Ramos (cell line): ENCODE results near the gene WBP2NL.

ENCODE experiments used
- in situ Hi-C: fragments of 300-500 bp; cut with MboI; formaldehyde crosslinking; loops from one replicate; pipeline ENCODE4 v1.14.3; 2022; ENCODE audit warnings: low sequenced_read_pairs; ENCODE audit not compliant: unreplicated experiment

WBP2NL gene, protein sequence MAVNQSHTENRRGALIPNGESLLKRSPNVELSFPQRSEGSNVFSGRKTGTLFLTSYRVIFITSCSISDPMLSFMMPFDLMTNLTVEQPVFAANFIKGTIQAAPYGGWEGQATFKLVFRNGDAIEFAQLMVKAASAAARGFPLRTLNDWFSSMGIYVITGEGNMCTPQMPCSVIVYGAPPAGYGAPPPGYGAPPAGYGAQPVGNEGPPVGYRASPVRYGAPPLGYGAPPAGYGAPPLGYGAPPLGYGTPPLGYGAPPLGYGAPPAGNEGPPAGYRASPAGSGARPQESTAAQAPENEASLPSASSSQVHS

DNA sequence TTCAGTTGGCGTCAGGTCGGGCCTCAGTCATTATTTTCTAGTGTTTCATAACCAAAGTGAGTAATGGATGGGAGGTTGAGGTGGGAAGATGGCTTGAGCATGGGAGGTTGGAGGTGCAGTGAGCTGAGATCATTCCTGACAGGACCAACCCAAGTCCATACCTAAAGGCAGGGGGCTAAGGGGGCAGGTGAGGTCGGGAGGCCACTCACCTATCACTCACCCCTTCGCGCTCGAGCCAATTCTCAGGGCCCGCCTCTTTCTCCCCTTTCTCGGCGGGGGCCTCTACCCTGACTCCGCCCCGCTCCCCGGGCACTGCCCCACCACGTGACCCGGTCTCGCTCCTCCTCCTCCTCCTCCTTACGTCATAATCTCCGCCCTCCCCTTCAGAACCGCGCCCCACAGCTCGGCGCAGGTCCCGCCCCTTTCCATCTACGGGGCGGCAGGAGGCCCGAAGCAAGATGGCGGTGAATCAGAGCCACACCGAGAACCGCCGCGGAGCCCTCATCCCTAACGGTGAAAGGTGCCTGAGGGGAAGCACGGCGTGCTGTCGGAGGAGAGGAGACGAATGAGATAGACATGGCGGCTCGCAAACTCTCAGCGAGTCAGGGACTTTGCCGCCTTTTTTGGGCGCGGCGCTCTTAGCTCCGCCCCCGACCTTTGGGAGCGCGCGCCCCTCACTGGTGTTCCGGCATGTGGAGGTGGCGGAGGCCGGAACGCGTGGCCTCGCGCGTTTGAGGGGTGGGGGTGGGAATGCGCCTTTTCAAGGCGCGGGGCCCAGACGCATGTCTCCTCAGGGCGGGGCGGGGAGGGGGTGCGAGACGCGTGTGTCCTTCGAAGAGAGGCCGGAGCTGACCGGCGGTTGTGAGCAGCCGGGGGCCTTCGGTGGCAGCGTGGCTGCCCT, at the start of gene WBP2NL:
TSS of gene WBP2NL (plus strand) at position 428 of the 901 bp plus-strand sequence. CDS start at position 459, 31 bp downstream.
- in situ Hi-C loops = no loop called here

DNA sequence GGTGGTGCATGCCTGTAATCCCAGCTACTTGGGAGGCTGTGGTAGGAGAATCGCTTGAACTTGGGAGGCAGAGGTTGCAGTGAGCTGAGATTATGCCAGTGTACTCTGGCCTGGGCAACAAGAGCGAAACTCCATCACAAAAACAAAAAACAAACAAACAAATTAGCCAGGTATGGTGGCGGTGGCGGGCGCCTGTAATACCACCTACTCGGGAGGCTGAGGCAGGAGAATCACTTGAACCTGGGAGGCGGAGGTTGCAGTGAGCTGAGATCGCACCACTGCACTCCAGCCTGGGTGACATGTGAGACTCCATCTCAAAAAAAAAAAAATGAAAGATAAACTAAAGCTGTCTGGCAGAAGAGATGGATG, 49.7 kb upstream of the WBP2NL start:
- in situ Hi-C loops = loop anchor here (5.0 kb wide), 1 partner anchor 127 kb away; no protein-coding TSS in a partner anchor

DNA sequence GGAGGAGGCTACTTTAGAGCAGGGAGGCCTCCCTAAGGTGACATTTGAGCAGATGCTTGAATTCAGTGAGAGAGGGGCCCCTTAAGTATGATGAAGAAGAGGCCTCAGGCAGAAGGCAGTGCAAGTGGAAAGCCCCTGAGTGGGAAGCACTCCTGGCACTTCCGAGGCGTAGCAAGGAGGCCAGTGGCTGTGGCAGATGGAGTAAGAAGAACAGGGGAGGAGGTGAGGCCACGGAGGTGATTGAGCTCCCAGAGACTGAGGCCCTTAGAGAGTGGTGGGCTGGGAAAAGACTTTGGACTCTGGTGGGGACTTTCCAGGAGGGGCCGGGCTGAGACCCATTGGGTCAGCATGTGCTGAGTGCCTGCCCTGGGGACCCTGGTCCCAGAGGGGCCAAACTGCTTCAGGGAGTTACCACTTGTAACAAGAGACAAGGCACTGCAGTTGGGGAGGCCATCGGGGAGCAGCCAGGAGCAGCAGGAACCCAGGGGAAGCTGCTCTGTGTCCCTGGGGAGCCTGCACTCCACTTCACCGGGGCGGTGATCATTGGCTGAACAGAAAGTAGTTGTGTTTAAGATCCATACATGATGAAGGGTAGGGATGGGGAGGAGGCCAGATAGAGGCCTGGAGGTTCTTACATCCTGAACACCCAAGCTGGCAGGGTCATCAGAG, 49.2 kb upstream of the WBP2NL start:
- in situ Hi-C loops = loop anchor here (5.0 kb wide), 1 partner anchor 127 kb away; no protein-coding TSS in a partner anchor

DNA sequence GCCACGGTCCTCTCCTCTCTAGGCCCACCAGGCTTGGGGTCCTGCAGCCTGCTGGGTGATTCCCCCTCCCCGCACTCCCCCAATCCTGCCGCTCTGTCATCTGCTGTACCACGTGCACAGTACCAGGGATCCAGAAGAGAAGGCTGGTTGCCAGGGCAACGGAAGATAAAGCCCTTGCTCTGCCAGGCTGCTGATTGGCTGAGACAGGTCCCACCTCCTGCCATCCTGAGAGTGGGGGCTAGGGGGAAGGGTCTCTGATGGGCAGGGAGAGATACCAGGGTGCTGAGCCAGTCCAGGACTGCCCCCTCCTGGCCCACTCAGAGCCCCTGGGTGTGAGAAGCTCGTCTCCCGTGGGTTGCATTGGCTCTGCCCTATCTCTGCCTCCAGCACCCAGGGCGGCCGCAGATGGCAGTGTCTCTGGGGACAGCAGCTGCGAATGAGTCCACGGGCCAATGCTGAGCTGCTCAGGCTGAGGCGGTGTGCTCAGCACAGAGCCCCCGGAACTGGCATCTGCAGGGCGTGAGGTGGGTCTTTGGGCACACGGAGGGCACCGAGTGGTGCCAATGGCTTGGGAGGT, 46.6 kb upstream of the WBP2NL start, which contains the start of gene SMIM45:
TSS of gene SMIM45 (plus strand) at position 253 of the 577 bp plus-strand sequence.
- in situ Hi-C loops = no loop called here

DNA sequence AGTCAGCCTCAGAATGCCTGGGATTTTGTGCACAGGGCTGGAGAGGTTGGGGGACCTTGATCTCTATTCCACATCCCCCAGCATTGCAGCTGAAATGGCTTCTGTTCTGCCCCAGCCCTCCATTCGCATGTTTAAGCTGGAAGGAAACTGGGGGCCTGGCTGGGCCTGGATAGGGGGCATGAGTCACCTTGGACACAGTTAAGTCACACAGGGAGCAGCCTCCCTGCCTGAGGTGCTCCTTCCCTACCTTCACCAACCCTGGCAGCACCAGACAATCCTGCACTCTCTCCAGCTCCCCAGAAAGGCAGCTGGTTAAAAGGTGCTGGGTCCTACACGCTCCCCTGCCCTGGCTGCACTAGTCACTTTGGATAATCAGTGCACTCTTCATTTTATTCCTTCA, 45.9 kb upstream of the WBP2NL start:
- in situ Hi-C loops = no loop called here

DNA sequence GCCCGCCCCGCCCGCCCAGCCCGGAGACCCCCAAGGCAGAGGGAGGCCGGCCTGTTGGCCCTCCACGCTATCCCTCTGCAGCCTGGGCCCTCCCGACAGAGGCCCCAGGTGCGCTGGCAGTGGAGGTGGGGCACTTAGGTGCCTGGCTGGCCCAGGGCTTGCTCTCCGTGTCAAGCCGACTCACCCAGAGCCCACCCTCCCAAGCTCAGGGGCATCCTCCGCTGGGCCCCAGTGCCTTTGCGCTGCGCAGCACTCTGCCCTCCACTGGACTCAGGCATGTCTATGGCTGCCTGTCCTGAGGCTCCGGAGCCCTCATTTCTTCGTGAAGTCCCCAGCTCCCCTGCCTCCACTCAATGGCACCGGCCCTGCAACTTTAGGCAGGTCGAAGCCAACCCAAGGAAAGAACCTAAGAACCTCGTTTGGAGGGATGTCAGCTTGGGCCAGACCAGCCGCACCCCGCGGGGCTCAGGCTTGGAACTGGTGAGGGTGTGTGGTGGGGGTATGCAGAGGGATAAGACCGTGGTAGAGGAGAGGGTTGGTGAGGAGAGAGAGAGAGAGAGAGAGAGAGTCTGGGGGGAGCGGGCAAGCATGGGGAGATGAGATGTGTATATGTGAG, 40.5 kb upstream of the WBP2NL start:
- in situ Hi-C loops = no loop called here

DNA sequence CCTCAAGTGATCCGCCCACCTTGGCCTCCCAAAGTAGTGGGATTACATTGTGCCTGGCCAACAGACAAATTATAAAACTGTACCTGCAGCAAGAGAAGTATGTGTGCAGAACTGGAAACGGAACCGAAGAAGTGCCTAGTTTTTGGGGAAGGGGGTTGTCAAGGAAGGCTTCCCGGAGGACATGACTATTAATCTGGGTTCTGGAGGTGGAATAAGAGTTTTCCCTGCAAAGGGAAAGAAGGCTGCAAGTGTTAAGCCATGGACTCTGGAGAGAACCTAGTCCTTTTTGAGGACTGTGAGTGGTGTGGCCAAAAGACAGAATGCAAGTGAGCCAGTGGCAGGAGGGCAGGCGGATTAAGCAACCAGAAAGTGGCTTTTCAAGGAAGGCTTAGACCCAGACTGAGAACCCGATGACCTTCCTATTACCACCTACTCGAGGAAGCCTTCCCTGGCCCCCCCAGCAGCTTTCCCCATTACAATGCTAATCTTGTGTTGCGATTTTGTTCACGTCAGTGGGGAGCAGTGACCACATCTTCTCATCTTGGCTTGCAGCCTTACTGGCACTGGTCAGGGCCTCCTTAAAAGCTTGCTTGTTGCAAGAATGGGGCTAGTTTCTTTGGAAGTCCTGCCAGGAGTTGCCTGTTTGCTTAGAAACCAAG, 35.0 kb upstream of the WBP2NL start:
- in situ Hi-C loops = loop anchor here (10.0 kb wide), 2 partner anchors 151 to 471 kb away; partner anchors contain the start of gene NFAM1

DNA sequence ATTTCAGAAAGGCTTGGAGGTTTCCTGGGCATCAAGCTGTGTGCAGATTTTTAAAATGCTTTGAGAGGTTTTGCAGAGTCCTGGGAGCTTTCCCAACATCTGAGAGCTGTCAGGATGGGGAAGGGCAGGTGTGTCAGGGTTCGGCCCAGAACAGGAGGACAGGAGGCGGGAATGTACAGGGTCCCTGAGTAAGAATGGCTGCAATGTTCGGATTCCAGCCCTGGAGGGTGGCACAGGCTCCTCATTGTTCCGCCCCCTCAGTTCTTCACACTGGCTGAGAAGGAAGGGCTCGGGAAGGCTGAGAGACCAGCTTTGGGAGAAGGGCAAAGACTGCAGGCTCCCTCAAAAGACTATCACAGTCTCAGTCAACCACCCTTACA, 34.5 kb upstream of the WBP2NL start:
- in situ Hi-C loops = loop anchor here (10.0 kb wide), 2 partner anchors 151 to 471 kb away; partner anchors contain the start of gene NFAM1

DNA sequence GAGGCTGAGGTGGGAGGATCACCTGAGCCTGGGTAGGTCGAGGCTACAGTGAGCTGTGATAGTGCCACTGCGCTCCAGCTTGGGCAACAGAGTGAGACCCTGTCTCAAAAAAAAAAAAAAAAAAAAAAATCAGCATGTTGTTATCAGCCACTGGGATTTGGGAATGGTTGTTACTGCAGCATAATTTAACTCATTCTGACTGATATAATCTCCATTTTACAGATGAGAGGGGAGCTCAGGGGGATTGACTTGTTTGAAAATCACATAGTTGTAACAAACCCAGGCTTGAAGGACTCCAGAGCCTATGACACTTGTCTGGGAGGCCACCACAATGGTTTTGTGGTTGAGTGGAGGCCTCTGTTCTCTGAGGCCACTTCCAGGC, 32.4 kb upstream of the WBP2NL start:
- in situ Hi-C loops = loop anchor here (10.0 kb wide), 2 partner anchors 149 to 469 kb away; partner anchors contain the start of gene NFAM1

DNA sequence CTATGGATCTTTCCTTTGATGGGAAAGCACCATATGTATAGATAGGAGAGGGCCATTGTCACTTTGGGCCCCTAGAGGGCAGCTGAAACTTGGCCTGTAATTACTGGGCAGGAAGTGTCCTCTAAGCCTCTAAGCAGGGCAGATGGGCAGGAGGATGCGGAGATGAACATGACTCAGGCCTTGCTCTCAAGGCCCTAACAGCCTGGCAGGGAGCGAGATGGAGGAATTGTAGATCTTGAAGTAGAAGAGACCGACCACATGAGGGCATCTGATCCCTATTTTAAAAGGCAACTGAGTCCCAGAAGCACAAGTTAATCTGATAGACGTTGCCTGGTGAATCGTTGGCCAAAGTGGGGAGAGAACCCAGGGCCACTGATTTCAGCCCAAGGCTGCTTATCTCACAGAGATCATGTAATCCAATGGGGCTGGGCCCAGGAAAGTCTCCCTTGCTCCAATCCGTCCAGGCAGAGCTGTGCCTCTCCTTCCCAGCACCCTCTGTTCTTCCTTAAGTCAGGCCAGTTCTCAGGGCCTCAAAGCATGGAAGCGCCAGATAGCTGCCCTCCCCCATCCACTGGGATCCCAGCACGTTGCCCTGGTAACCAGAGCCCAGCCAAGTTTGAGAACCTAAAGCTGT, 31.9 kb upstream of the WBP2NL start:
- in situ Hi-C loops = loop anchor here (10.0 kb wide), 2 partner anchors 148 to 468 kb away; partner anchors contain the start of gene NFAM1

DNA sequence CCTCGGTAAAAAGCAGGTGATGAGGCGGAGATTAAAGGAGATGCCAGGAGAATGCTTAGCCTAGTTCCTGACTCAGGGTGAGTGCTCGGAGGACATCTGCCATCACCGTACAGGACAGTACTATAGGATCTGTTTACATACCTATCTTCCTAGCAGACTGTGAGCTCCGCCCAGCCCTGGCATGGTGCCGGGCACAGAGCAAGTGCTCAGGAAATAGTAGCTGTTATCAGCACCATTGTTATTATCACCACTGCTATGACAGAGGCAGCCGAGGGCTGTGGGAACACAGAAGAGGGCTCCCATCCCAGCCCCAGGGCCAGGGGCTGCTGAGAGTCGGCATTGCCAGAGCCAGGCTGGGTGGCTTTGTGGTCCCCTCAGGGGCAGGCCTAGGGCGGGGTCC, 30.0 kb upstream of the WBP2NL start:
- in situ Hi-C loops = loop anchor here (10.0 kb wide), 2 partner anchors 146 to 466 kb away; partner anchors contain the start of gene NFAM1

DNA sequence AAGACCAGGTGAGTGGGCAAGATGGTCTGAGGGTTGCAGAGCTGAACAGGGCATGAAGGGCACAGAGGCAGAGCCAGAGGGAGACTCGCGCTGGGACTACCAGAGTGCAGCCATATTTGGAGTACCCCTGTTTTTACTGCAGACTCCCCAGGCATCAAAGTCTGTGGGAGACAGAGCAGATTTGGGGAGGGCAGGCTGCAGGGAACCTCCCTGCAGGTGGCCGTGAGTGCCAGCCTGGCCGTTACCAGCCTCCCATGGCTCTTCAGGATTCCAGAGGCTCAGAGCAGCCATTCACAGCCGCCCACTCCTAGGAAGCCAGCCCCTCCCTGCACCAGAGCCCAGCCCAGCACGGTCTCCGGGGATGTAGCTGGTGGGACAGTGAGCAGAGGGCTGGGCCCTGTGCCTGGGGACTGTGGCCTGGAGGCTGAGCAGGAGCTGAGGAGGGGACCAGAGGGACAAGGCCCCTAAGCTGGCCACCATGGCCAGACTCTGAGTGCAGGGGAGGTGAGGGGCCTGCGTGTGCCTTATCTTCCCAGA, 29.4 kb upstream of the WBP2NL start, which contains the start of gene SEPTIN3:
TSS of gene SEPTIN3 (plus strand) at position 334 of the 537 bp plus-strand sequence. CDS start 2,050 bp downstream, outside the sequence.
- in situ Hi-C loops = loop anchor here (10.0 kb wide), 2 partner anchors 146 to 466 kb away; partner anchors contain the start of gene NFAM1

DNA sequence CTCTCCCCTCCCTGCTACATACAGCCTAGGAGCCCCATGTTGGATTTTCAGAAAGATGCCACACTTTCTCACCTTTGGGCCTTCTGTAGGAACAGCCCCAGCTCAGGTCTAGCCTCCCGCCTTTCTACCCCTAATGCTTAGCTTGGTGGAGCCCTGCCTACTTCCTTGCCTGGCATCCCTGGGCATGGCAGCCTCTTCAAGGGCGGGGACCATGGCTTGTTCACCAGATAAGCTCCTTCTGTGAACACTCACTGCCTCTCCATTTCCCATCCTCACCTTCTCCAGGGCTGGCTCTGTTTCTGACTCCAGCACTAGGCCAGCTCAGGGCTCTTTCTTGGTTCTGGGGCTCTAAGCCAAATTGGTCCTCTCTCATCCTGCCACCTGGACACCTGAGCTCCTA, 28.0 kb upstream of the WBP2NL start:
- in situ Hi-C loops = no loop called here

DNA sequence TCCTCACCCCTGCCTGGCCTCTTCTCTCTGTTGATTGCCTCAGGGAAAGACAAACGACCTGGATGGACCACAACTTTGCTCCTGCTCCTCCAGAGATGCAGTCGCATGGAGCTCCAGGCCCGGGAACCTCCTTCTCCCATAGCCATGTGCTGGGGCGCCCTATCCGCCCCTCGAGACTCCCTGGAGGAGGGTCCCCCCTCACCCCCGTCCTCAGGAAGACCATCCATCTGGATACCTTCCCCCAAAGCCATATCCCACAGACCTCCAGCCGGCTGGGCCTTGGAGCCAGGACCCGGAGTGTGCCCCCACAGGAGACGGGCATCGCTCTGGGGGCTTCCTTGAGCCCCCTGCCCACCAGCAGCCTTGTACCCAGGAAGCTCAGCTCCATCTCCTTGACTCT, 27.2 kb upstream of the WBP2NL start:
- in situ Hi-C loops = no loop called here

DNA sequence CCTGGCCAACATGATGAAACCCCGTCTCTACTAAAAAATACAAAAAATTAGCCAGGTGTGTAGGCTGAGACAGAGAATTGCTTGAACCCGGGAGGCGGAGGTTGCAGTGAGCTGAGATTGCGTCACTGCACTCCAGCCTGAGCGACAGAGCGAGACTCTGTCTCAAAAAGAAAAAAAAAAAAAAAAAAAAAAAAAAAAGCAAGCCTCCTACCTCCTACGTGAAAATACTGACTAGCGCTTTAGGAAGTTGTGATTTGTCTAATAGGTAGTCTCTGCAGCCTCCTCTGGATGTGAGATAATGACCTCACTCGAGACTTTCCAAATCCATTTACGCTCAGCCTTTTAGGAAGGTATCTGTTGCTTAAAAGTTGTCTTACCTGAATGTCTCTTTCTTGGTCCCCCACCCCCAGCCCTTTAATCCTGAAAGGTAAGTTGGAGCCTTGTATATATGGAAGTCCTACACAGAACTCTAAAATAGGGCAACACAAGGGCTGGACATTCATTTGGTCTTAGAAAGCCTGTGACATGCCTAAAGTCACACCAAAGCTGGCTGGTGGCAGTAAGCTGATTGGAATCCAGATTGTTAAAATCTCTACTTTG, 23.8 kb upstream of the WBP2NL start:
- in situ Hi-C loops = no loop called here

DNA sequence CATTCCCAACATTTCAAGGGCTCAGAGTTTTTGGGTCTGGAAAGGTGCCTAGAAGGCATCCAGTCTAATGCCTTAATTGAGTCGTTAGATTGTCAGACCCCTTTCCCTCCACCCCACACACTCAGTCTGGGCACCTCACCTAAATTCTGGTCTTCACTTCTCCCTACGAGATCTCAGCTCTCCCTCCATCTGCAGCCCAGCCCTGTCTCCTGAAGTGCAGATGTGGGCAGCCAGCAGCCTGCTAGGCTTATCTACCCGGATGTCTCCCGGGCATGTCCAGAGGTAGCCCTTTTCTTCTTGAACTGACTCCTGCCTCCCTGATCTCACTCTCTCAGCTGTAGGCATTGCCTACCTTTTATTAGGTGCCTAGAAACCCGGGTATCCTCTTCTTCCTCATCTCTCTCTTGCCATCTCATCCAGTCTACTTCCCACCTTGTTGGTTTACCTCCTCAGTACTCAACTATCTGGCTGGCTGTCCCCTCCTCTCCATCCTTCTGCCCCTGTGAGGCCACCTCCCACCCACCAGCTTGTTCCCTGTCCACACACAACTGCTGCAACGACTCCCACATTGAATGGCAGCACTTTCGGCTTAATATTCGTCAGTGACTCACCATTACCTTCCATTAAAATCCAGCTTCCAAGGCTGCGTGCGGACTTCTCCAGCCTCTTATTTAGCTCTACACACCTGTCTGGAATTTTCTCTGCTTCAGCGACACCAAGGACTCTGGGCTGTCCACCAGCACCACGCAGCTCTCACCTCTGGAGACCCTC, 23.1 kb upstream of the WBP2NL start:
- in situ Hi-C loops = no loop called here
